Measurements from ENCODE around the gene TPI1.

Gene TPI1

DNA sequence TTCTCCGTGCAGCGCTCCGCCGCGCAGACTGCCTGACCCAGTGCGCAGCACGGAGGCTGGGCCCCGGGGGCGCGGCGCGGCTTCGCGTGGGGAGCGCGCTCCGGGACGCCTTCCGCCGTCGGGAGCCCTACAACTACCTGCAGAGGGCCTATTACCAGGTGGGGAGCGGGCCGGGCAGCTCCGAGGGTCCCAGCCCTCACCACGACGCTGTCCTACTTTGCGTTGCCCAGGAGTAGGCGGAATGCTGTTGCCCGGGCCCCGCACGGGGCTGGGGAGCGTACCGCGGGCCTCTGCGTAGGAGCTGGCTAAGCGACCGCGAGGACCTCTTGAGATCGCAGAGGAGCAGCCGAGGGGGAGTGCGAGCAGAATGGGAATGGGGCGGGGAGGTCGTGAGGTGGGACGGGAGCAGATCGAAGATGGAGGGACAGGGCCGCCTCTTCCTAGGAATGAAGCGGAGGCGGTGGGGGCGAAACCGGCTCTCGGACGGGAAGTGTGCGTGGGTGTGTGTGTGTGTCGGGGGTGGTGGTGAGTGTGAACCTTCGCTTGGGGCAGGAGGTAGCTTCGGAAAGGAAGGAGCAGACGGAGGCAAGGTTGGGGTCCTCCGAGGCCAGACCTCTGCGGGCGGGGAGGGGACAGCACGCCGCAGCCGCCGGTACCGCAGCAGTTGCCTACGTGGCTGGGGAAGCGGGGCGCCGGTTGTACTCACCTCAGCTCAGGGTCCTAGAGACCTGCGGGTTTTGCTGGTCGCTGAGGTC lies 38.4 kb upstream of the TPI1 start:
- peak; percentile 60 for DNase-seq

- DNase-seq, result peak; percentile 50
Measured at GRCh38 chr12:6829536-6830220, 37.7 kb upstream of the TPI1 start.

DNA sequence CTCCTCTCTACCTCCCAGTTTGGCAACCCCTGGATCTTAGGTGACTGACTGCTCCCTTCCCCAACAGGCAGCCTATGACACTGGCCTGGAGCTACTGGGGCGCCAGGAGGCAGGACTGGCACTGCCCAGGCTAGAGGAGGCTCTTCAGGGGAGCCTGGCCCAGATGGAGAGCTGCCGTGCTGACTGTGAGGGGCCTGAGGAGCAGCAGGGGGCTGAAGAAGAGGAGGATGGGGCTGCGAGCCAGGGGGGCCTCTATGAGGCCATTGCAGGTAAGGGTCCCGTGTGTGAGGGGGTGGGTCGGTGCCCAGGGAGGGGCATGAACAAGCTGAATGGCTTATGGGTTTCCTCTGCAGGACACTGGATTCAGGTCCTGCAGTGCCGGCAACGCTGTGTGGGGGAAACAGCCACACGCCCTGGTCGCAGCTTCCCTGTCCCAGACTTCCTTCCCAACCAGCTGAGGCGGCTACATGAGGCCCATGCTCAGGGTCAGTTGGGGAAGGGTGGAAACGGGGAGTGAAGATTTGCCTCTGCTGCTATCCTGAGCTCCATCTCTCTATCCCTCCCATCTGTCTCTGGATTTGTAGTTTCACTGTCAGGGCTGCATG lies 36.9 kb upstream of the TPI1 start:
- no peak for DNase-seq

- DNase-seq, result no peak
Measured at GRCh38 chr12:6830999-6831398, 36.3 kb upstream of the TPI1 start.

DNA sequence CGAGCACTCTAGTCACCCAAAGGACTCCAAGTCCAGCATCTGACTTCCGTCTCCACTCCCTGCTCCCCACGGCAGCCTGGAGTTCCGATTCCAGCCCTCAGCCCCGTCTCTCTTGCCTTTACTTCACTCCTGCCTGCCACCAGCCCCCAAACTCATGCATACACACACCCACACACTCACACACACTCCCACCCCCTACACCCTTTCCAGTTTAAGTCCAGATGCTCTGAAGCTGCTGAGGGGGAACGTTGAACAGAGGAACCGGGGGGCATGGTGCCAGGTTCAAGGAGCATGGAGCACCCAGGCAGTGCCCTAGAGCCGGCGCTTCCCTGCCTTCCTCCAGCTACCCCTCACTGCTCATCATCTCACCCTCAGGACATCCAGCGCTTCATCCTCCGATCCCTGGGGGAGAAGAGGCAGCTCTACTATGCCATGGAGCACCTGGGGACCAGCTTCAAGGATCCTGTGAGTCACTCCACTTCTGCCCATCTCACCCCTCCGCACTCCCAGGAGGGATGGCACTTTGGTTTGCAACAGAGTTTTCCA lies 35.8 kb upstream of the TPI1 start:
- DNase-seq, result no peak

DNA sequence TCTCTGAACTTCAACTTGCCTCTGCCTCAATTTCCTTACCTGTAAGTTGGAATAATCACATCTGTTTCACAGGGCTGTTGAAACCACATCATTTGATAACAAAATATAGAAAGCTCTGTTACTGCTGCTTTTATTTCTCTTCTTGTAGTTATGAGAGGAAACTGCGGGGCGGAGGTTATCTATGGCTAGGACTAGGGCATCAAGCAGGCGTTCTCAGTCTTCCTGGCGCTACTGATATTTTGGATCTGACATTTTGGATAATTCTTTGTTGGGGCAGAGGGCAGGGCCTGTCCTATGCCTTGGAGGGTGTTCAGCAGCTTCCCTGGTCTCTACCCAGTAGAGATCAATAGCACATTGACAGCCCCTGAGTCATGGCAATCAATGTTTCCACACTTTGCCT lies 35.2 kb upstream of the TPI1 start:
- DNase-seq, result no peak

DNA sequence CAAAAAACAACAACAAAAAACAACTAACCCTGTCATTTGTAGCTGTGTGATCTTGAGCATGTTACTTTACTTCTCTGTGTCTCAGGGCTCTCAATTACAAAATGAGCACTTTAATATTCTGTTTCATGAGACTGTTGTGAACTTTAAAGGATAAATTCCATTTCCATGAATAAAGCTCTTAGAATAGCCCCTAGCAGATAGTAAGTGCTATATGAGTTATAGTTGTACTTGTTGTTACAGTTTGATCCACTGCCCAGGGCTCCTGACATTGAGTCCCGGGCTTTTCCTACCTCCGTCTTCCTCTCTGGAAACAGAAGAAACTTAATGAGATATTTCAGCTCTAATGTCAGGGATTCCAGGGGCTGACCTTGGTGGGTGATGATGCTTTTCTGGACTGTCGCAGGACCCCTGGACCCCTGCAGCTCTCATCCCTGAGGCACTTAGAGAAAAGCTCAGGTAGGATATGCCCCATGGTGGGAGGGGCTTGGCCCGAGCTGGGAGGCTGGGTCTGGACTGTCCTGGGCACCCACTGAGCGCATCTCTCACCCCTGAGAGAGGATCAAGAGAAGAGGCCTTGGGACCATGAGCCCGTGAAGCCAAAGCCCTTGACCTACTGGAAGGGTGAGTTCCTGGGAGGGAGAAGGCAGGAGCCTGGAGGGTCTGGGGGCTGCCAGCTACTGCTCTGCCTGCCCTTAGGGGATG lies 34.0 kb upstream of the TPI1 start:
- no peak for DNase-seq

DNA sequence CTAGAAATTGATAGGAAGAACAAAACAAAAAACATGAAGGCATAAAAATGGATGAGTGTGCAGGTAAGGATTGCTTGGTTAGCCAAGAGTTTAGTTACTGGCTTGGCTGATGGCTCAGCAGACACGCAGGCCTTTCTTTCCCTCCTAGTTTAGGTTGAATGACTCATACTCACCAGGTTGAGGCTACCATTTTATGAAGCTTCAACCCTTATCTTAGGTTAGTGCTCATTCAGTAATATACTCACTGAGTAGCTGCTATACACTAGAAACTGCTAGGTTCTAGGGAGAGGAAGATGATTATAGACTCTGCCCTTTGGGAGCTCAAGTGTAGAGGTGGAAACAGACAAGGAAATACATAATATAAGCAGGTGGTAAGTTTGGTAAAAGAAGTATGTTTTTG lies 33.1 kb upstream of the TPI1 start:
- no peak for DNase-seq

GRCh38 chr12:6834873-6835272 lies 32.5 kb upstream of the TPI1 start:
- DNase-seq, result no peak

- no peak for DNase-seq
Measured at GRCh38 chr12:6836851-6837250, 30.5 kb upstream of the TPI1 start.

GRCh38 chr12:6837370-6838060 lies 29.8 kb upstream of the TPI1 start:
- no peak for DNase-seq

DNA sequence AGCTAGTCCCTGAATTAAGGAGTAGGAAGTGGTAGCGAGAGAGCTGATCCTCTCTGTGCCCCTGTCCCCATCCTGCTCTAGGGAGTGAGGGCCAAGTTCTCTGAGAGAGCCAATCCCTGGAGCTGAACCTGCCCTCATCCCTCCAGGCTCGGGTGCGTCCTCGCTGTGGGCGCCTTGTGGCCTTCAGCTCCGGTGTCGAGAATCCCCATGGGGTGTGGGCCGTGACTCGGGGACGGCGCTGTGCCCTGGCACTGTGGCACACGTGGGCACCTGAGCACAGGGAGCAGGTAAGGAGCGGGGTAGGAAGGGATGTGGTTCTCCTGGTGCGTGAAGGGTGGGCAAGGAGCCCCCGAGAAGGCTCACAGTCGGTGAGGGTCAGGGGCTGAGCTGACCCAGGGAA lies 28.5 kb upstream of the TPI1 start:
- DNase-seq, result no peak

DNA sequence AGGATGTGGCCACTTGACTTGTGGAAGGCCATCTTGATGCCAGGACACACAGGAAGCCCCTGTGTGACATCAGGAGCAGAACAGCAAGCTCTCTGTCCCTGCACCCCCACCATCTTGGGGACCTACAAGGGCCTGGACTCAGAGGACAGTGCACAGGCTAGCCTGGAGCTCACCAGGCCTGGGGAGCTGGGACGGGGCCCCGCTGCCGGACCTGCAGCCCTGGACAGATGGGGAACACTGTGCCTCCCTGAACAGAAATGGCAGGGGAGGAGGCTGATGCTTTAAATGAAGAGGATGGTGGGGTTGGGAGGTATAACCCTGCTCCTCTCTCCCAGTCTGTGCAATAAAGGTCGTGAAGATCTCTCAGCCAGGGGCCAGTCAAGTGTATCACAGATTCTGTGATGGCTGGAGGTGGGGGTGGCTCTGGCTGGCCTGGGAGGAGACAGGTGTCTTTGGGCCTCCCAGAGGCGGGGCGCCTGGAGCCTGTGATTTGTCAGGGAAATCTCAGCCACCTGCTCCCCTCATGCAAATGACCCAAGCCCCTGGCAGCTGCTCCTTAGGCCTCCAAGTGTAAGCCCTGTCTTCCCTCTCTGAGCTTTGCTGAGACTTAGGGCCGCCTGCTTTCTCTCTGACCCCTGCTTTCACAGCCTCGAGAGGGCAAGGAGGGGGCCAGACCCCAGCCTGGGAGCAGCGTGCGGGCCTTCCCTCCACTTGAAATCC lies 27.7 kb upstream of the TPI1 start:
- DNase-seq, result no peak

DNA sequence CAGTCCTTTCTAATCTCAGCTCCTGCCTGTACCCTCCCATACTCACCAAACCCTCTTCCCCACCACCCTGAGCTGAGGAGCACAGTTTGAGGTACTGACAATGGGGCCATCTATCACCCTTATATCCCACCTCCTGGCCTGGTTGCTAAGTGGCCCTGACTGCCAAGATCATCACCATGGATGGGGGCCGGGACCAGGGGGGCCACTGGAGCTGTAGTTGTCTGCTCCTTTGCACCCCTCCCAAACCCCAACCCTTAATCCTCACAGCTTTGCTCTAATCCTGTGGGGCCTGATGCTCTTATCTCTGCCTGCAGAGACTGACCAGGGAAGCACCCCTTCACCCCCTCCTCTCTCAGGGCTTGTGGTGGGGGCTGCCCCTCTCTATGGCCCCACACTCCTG lies 27.0 kb upstream of the TPI1 start:
- DNase-seq, result no peak

- no peak for DNase-seq
Measured at GRCh38 chr12:6840761-6841515, 26.4 kb upstream of the TPI1 start, which contains the start of gene GNB3. GNB3 (plus strand) TSS chr12:6840925; CDS start chr12:6841288, 363 bp downstream.

GRCh38 chr12:6842075-6842474 lies 25.3 kb upstream of the TPI1 start:
- DNase-seq, result no peak

GRCh38 chr12:6843118-6843902 lies 24.0 kb upstream of the TPI1 start:
- DNase-seq, result no peak

DNA sequence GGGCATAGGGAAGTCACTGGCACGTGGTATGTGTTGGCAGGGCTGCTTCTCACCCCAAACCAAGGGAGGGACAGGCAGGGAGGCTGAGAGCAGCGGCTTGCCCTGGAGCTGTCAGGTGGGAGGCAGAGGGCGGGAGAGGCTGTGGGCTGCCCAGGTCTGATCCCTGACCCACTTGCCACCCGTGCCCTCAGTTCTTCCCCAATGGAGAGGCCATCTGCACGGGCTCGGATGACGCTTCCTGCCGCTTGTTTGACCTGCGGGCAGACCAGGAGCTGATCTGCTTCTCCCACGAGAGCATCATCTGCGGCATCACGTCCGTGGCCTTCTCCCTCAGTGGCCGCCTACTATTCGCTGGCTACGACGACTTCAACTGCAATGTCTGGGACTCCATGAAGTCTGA lies 21.9 kb upstream of the TPI1 start:
- DNase-seq, result no peak

DNA sequence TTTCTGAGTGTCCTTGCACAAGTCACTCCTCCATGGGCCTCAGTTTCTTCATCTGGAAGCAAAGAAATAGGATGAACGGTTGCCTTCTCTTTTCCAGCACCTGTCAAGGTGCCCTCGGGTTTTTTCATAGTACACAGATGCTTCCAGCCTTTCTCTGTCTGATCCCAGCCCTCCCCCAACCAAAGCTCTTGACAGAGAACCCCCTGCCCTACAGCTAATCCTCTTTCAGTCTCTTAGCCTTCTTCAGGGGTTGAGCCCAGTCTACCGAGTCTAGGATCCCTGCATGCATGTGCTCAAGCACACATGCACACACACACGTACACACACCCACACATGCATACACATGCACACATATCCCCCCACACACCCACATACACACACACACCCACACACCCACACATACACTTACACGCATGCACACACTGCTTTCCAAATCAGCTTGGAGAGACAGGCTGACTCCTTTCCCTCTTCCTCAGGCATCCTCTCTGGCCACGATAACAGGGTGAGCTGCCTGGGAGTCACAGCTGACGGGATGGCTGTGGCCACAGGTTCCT lies 20.9 kb upstream of the TPI1 start:
- DNase-seq, result no peak

GRCh38 chr12:6847676-6848075 lies 19.7 kb upstream of the TPI1 start:
- DNase-seq, result no peak
